Measurements from ENCODE around the gene TRABD.

- TF ChIP-seq CTCF (IDR thresholded peaks at IDR 0.05) (no peak), POLR2AphosphoS5 (IDR thresholded peaks at IDR 0.05) (no peak)
These were observed 33.9 kb upstream of the TRABD start for GRCh38 chr22:50151571-50152537.

Measured in breast epithelium (tissue), 3 donors.